Measurements from ENCODE around the gene SPEM2.

SPEM2 gene

GRCh38 chr17:7407082-7407481 lies 18.3 kb upstream of the SPEM2 start:
- TF ChIP-seq CTCF (IDR thresholded peaks at IDR 0.05; ENCODE audit: extremely low read depth, insufficient read depth, missing control alignments): no peak
- DNase-seq (ENCODE audit: low spot score): no peak
- in situ Hi-C loops (cut with MboI; ENCODE audit: low pct_unique_long_range_greater_than_20kb, low sequenced_read_pairs, unreplicated experiment): no loop called here

- TF ChIP-seq CTCF (IDR thresholded peaks at IDR 0.05; ENCODE audit: extremely low read depth, insufficient read depth, missing control alignments): no peak
These were observed 17.7 kb upstream of the SPEM2 start, which contains the start of gene NLGN2 for GRCh38 chr17:7407485-7408251. NLGN2 (plus strand) TSS chr17:7407845; CDS start chr17:7408256, 411 bp downstream.

GRCh38 chr17:7408252-7408727 lies 17.1 kb upstream of the SPEM2 start:
- TF ChIP-seq CTCF (IDR thresholded peaks at IDR 0.05; ENCODE audit: extremely low read depth, insufficient read depth, missing control alignments): no peak
- in situ Hi-C loops (cut with MboI; ENCODE audit: low pct_unique_long_range_greater_than_20kb, low sequenced_read_pairs, unreplicated experiment): no loop called here
- no peak for DNase-seq (ENCODE audit: low spot score)

More at GRCh38 chr17:7407485-7408251, 17.7 kb upstream of the SPEM2 start, which contains the start of gene NLGN2:
- in situ Hi-C loops (cut with MboI; ENCODE audit: low pct_unique_long_range_greater_than_20kb, low sequenced_read_pairs, unreplicated experiment): no loop called here
- DNase-seq (ENCODE audit: low spot score): no peak

GRCh38 chr17:7408863-7409262 lies 16.6 kb upstream of the SPEM2 start:
- DNase-seq (ENCODE audit: low spot score): no peak
- TF ChIP-seq CTCF (IDR thresholded peaks at IDR 0.05; ENCODE audit: extremely low read depth, insufficient read depth, missing control alignments): no peak
- in situ Hi-C loops (cut with MboI; ENCODE audit: low pct_unique_long_range_greater_than_20kb, low sequenced_read_pairs, unreplicated experiment): no loop called here

GRCh38 chr17:7409716-7410115 lies 15.7 kb upstream of the SPEM2 start:
- TF ChIP-seq CTCF (IDR thresholded peaks at IDR 0.05; ENCODE audit: extremely low read depth, insufficient read depth, missing control alignments): no peak
- no peak for DNase-seq (ENCODE audit: low spot score)
- in situ Hi-C loops (cut with MboI; ENCODE audit: low pct_unique_long_range_greater_than_20kb, low sequenced_read_pairs, unreplicated experiment): no loop called here

GRCh38 chr17:7410634-7411426 lies 14.6 kb upstream of the SPEM2 start:
- TF ChIP-seq CTCF (IDR thresholded peaks at IDR 0.05; ENCODE audit: extremely low read depth, insufficient read depth, missing control alignments): no peak
- DNase-seq (ENCODE audit: low spot score): no peak
- in situ Hi-C loops (cut with MboI; ENCODE audit: low pct_unique_long_range_greater_than_20kb, low sequenced_read_pairs, unreplicated experiment): no loop called here

Measured in GM13977 (cell line).